GM12875 (cell line): ENCODE measurements around the gene ITGAV.

Experiments
- H3K4me3 ChIP-seq: one replicate; pipeline ENCODE4 v1.5.1; 2011; ENCODE audit warnings: low read depth, low read length, control low read depth
- TF ChIP-seq, protein P1 (sequence below): IDR thresholded peaks from 2 replicates; pipeline ENCODE4 v1.5.1; 2011; ENCODE audit warnings: low read depth, mild to moderate bottlenecking, control low read depth, inconsistent platforms, low read length, moderate library complexity, borderline replicate concordance; ENCODE audit not compliant: insufficient read depth

The ITGAV gene

GRCh38 chr2:186590350-186590758 lies 498 bp downstream of the ITGAV start:
- TF ChIP-seq, protein P1, sequence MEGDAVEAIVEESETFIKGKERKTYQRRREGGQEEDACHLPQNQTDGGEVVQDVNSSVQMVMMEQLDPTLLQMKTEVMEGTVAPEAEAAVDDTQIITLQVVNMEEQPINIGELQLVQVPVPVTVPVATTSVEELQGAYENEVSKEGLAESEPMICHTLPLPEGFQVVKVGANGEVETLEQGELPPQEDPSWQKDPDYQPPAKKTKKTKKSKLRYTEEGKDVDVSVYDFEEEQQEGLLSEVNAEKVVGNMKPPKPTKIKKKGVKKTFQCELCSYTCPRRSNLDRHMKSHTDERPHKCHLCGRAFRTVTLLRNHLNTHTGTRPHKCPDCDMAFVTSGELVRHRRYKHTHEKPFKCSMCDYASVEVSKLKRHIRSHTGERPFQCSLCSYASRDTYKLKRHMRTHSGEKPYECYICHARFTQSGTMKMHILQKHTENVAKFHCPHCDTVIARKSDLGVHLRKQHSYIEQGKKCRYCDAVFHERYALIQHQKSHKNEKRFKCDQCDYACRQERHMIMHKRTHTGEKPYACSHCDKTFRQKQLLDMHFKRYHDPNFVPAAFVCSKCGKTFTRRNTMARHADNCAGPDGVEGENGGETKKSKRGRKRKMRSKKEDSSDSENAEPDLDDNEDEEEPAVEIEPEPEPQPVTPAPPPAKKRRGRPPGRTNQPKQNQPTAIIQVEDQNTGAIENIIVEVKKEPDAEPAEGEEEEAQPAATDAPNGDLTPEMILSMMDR: no peak
- H3K4me3 ChIP-seq: peak overlapping the region; percentile 77

GRCh38 chr2:186590759-186591505 lies 1.1 kb downstream of the ITGAV start:
- TF ChIP-seq, protein P1: no peak

DNA sequence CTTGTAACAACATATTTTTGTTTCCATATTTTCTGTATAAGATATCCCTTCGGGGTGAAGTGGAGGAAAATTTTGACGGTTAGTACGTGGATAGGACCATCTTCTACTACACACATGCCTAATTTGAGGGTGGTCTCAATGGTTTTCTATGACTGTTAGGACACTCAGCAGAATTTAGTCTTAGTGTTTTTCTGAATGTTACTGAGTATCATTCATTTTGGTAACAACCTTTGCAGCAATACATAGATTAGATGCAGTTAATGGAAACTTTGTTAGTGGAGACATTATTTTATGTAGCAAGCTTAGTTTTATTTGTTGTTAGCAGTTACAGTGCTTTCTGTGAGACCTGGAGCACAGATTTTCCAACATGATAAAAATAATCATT lies 1.6 kb downstream of the ITGAV start:
- TF ChIP-seq, protein P1: no peak

More at GRCh38 chr2:186590759-186591505, 1.1 kb downstream of the ITGAV start:
- peak overlapping the region; percentile 77 for H3K4me3 ChIP-seq

GRCh38 chr2:186592137-186592875 lies 2.5 kb downstream of the ITGAV start:
- no peak overlapping the region for H3K4me3 ChIP-seq
- TF ChIP-seq, protein P1: no peak

More for the DNA sequence above, 1.6 kb downstream of the ITGAV start:
- peak overlapping the region; percentile 77 for H3K4me3 ChIP-seq

- no peak overlapping the region for H3K4me3 ChIP-seq
- TF ChIP-seq, protein P1: no peak
Measured at GRCh38 chr2:186593523-186593922, 3.7 kb downstream of the ITGAV start.

DNA sequence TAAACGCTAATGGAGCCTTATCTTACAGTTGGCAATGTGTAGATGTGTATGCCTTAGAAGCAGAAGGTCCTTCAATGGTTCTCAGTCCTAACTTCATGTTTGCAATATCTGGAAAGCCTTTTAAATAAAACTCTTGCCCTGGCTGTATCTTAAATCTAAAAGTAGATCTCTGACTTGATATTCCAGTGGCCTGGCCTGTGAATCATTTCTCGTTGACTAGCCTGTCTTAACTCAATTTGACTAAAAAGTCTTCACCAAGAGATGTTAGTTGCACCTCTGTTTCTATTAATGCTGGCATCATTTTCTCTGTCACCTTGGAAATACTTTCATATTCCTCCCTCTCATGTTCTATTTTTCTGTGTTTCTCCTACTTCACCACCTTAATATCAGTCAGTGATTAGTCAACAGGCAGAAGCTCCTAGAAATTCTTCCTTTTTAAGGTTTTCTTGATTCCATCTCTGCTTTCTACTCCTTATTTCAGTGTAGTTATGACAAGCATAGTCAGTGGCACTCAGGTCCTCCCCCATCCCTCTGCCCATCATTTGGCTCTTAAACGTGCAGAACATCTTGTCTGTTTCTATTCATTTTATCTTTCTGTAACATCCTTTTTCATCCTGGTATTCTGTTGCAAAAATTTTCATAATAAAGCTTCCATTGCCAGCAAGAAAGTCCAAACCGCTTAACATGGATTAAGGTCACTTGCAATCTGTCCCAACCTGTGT lies 4.3 kb downstream of the ITGAV start:
- TF ChIP-seq, protein P1: no peak
- no peak overlapping the region for H3K4me3 ChIP-seq
